Nephron (organoid): Measurements from ENCODE around the gene ENTR1.

ENCODE experiments used
- H3K27ac Mint-ChIP-seq, 3 experiments: 2 replicates each; pipeline ENCODE4 v1.8.0; 2020; ENCODE audit warnings: mixed read lengths in 3 of 3, mild to moderate bottlenecking in 2 of 3, moderate library complexity in 1 of 3
- H3K27me3 Mint-ChIP-seq: 2 replicates; pipeline ENCODE4 v1.8.0; 2021; ENCODE audit warnings: low read depth, mild to moderate bottlenecking, moderate library complexity, mixed read lengths
- H3K36me3 Mint-ChIP-seq: 2 replicates; pipeline ENCODE4 v1.8.0; 2020; ENCODE audit warnings: low read depth, mixed read lengths
- H3K4me1 Mint-ChIP-seq: 2 replicates; pipeline ENCODE4 v1.8.0; 2020; ENCODE audit warnings: mixed read lengths
- H3K4me3 Mint-ChIP-seq, 3 experiments: 2 replicates each; pipeline ENCODE4 v1.8.0; 2020; ENCODE audit warnings: mild to moderate bottlenecking in 3 of 3, mixed read lengths in 3 of 3, moderate library complexity in 2 of 3
- H3K9me3 Mint-ChIP-seq: 2 replicates; pipeline ENCODE4 v1.8.0; 2020; ENCODE audit warnings: mixed read lengths
- CTCF ChIP-seq, 3 experiments: fragments of 200-600 bp; sonication (generic); IDR thresholded peaks; one replicate each; pipeline ENCODE4 v1.5.0; 2021; ENCODE audit warnings: antibody characterized with exemption in 3 of 3; ENCODE audit not compliant: unreplicated experiment in 3 of 3

Gene ENTR1

DNA sequence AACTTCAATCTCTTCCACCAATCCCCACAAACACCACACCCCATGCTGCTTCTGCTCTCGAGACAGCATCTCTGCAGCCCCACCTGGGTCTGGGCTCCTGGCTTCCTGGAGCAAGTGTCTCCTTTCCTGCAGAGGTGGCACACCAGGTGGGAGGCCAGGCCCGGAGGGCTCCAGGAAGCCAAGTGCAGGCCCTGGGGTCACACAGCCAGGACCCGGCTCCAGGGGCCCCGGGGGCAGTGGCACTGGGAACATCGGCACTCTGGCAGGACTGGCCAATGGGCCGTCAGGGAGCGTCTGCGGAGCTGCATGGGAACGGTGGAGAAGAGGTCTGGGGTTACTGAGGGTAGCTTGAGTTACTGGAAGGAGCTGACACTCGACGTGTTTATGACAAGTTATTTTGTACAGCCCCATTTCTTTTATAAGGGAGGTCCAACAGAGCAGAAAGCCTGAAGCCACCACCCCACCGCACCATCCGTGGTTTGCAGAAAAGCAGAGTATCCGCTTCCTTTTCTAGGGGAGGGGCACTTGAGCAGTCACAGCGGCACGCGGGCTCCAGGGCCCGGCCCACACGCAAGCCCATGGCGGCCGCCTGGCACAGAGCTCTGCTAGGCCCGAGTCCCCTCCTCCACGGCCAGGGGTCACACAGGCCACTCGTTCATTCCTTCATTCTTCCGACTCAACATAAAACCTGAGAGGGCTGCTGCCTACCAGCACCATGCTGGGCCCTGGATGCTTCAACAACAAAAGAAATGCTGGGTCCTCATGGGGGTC, 43.8 kb upstream of the ENTR1 start:
- no peak overlapping the region for H3K27ac Mint-ChIP-seq
- H3K4me1 Mint-ChIP-seq = no peaks in the 10 kb centered on the region
- no peaks in the 10 kb centered on the region for H3K27me3 Mint-ChIP-seq
- H3K4me3 Mint-ChIP-seq = no peak overlapping the region
- H3K36me3 Mint-ChIP-seq = peaks cover 72% of the 10 kb centered on the region
- H3K9me3 Mint-ChIP-seq = no peaks in the 10 kb centered on the region
- no peak for TF ChIP-seq CTCF (IDR thresholded peaks at IDR 0.05; ENCODE audit: unreplicated experiment in 3 of 3)

DNA sequence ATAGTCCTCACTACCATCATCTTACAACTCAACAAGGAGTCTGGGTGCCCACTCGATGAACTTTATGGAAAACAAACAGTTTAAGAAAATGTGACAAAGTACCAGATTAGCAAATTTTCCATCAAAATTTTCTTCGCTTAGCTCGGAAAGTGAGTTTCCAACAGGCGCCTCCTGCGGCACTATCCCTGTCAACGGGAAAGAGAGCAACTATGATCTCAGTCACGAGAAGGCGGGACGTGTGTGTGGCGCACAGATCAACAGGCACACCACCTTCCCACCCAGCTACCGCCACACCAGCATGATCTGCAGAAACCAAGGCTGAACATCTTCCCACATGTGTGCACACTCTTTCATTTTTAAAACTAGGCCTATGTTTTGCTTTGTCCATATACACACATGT, 42.9 kb upstream of the ENTR1 start:
- no peak for TF ChIP-seq CTCF (IDR thresholded peaks at IDR 0.05; ENCODE audit: unreplicated experiment in 3 of 3)
- no peak overlapping the region for H3K4me3 Mint-ChIP-seq
- no peak overlapping the region for H3K27ac Mint-ChIP-seq
- H3K9me3 Mint-ChIP-seq = no peaks in the 10 kb centered on the region
- peaks cover 70% of the 10 kb centered on the region for H3K36me3 Mint-ChIP-seq
- no peaks in the 10 kb centered on the region for H3K27me3 Mint-ChIP-seq
- no peaks in the 10 kb centered on the region for H3K4me1 Mint-ChIP-seq

DNA sequence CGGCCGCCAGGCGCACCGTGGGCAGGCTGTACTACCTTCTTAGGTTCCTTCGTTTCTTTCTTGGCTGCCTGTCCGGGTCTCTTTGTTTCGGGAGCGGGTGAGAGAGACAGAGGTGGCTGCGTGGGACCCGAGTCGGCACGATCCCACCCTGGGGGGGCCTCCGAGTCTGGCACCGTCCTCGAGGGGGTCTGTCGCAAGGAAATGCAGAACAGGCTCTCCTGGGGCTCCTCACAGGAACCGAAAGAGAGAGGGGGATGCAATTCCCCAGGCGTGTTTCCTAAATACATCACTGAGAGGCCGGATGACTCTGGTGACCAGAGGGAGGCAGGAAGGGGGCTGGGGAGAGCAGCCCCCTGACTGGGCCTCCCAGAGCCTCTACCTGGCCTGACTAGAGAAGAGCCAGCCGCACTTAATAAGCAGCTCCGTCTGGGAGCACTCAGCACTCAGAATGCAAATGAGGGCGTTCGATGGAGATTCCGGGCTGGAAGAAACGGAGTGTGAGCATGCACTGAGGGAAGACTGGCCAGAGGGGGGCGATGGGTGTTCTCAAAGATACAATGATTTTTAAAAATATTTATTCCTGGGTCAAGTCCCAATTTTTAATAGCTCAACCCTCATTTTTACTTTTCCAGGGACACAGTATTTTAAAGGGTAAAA, 40.9 kb upstream of the ENTR1 start:
- Mint-ChIP-seq H3K36me3 (peaks cover 76% of the 10 kb centered on the region), H3K9me3 (no peaks in the 10 kb centered on the region), H3K4me3 (no peak overlapping the region), H3K27me3 (no peaks in the 10 kb centered on the region), H3K4me1 (no peaks in the 10 kb centered on the region), H3K27ac (no peak overlapping the region)
- no peak for TF ChIP-seq CTCF (IDR thresholded peaks at IDR 0.05; ENCODE audit: unreplicated experiment in 3 of 3)

- Mint-ChIP-seq H3K27ac (no peak overlapping the region), H3K36me3 (peaks cover 69% of the 10 kb centered on the region), H3K27me3 (no peaks in the 10 kb centered on the region), H3K9me3 (no peaks in the 10 kb centered on the region), H3K4me3 (no peak overlapping the region), H3K4me1 (no peaks in the 10 kb centered on the region)
- TF ChIP-seq CTCF (IDR thresholded peaks at IDR 0.05; ENCODE audit: unreplicated experiment in 3 of 3) = no peak
Observed at GRCh38 chr9:136448655-136449054, 38.2 kb upstream of the ENTR1 start.

- no peaks in the 10 kb centered on the region for H3K27me3 Mint-ChIP-seq
- no peaks in the 10 kb centered on the region for H3K9me3 Mint-ChIP-seq
Observed at GRCh38 chr9:136447173-136447778, 36.9 kb upstream of the ENTR1 start.

More at GRCh38 chr9:136447173-136447778, 36.9 kb upstream of the ENTR1 start:
- Mint-ChIP-seq H3K4me3 (no peak overlapping the region), H3K36me3 (peaks cover 72% of the 10 kb centered on the region), H3K4me1 (no peaks in the 10 kb centered on the region), H3K27ac (no peak overlapping the region)
- no peak for TF ChIP-seq CTCF (IDR thresholded peaks at IDR 0.05; ENCODE audit: unreplicated experiment in 3 of 3)
